ENCODE measurements around the gene OSBPL5. TPM values are rescaled to one million over a fixed set of nuclear protein-coding genes. Genes with fewer than 3 reads are reported as not detected.

Gene OSBPL5
- total RNA-seq, 2 donors from 2014 or later, result 34.0 to 69.5 TPM

DNA sequence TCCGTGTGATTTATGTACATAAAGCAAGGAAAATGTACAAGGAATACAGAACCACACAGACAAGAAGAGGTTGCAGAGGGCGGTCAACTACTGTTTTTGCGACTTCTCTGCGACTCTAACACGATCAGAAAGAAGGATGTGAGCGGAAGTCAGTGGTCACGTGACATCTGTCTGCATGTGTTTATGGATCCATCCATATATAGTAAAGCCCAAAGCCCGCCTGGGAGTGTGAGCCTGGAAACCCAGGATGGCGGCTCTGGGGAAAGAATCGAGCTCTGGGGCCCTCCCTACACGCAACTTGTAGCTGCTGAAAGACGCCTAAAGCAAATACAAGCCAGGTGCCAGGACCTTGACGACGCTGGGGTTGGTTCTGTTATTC, 8.8 kb downstream of the OSBPL5 start:
- Histone ChIP-seq H3K9me3 (no peaks in the 10 kb centered on the region), H3K9ac (ENCODE audit: low read depth in 2 of 2, low read length in 2 of 2) (peak overlapping the region; percentile 19 to 50), H3K36me3 (no peaks in the 10 kb centered on the region), H3K27ac (peak overlapping the region; percentile 40), H3K4me1 (peaks cover 17% of the 10 kb centered on the region), H3K27me3 (no peaks in the 10 kb centered on the region), H3K4me3 (no peak overlapping the region)
- TF ChIP-seq CTCF (IDR thresholded peaks at IDR 0.05), result no peak
- no peak for DNase-seq
- intact Hi-C loops (cut with DNase I), result no loop called here

DNA sequence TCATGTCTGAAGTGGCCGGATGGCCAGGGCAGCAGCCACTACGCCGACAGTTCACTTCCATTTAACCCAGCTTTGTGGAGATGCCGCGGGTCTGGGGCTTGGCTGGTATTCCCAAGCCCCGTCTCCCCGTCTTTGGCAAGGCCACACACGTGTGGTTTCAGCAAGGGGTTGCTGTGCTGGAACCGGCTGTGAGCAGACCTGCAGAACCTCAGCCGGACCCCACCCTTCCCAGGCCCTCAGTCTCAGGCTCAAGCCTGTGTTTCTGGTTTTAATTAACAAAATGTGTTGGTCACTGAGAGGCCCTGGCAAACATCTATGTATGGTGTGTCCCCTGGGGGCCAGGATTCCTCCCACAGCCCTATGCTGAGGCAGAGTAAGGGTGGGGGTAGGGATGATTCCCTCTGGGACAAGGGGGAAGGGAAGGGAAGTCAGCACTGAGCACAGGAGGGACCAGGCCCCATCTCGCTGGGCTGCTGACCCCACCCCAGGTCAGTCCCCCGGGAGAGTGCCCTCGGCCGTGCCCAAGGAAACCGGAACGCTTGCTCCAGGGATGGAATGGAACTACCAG, 9.3 kb downstream of the OSBPL5 start:
- H3K4me3 ChIP-seq, result no peak overlapping the region
- H3K4me1 ChIP-seq, result peaks cover 17% of the 10 kb centered on the region
- no peak for DNase-seq
- TF ChIP-seq CTCF (IDR thresholded peaks at IDR 0.05), result no peak
- H3K27me3 ChIP-seq, result no peaks in the 10 kb centered on the region
- H3K36me3 ChIP-seq, result no peaks in the 10 kb centered on the region
- no peaks in the 10 kb centered on the region for H3K9me3 ChIP-seq
- H3K27ac ChIP-seq, result peak overlapping the region; percentile 40
- intact Hi-C loops (cut with DNase I), result no loop called here
- peak overlapping the region; percentile 19 to 50 for H3K9ac ChIP-seq (ENCODE audit: low read depth in 2 of 2, low read length in 2 of 2)

DNA sequence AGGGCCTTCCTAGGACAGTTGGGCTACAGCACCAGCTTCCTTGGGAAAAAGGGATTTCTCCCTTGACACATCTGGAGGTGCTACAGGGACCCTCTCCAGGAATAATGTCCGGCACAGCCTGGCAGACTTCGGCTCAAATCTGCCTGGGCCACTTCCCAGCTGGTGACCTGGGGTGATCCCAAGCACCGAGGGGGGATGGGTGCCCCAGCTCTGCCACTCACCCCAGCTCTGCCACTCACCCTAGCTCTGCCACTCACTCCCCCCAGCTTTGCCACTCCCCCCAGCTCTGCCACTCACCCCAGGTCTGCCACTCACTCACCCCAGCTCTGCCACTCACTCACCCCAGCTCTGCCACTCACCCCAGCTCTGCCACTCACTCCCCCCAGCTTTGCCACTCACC, 9.9 kb downstream of the OSBPL5 start:
- Histone ChIP-seq H3K27me3 (no peaks in the 10 kb centered on the region), H3K4me1 (peaks cover 17% of the 10 kb centered on the region), H3K9ac (ENCODE audit: low read depth in 2 of 2, low read length in 2 of 2) (no peak overlapping the region), H3K36me3 (no peaks in the 10 kb centered on the region), H3K4me3 (no peak overlapping the region), H3K9me3 (no peaks in the 10 kb centered on the region), H3K27ac (no peak overlapping the region)
- no peak for TF ChIP-seq CTCF (IDR thresholded peaks at IDR 0.05)
- DNase-seq, result no peak
- intact Hi-C loops (cut with DNase I), result no loop called here

DNA sequence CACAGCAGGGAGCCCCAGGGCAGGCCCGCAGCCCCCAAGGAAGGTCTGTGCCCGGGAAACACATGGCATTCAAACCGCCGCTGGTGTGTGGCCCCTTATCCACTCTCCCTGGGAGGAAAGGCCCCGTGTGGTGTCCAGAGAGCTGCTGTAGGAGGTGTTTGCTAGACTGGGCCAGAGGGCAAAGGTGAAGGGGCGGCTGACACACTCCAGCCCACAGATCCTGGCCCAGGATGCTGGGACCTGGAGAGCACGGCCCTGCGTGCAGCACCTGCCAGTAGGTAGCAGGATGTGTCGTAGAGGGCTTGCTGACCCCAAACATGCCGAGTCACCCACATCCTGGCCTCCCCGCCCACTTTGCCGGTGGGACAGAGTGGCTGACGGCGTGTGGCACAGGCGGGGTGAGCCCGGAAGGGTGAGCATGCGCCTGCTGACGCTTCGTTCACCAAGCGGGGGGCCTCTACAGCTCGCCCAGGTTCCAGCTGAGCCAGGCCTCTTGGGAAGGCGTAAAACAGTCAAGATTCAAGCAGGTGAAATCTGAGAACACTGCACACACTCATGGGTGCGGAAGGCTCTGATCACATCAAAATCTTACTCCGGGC, 11.0 kb downstream of the OSBPL5 start:
- Histone ChIP-seq H3K4me1 (peaks cover 12% of the 10 kb centered on the region), H3K36me3 (no peaks in the 10 kb centered on the region), H3K27me3 (no peaks in the 10 kb centered on the region), H3K9me3 (no peaks in the 10 kb centered on the region), H3K4me3 (no peak overlapping the region), H3K27ac (peak overlapping the region; percentile 31), H3K9ac (ENCODE audit: low read depth in 2 of 2, low read length in 2 of 2) (peak overlapping the region in 1 of 2 donors; percentile 35)
- no peak for TF ChIP-seq CTCF (IDR thresholded peaks at IDR 0.05)
- intact Hi-C loops (cut with DNase I), result no loop called here
- DNase-seq, result no peak

- no peaks in the 10 kb centered on the region for H3K36me3 ChIP-seq
- no peaks in the 10 kb centered on the region for H3K9me3 ChIP-seq
- H3K27me3 ChIP-seq, result no peaks in the 10 kb centered on the region
- no peak overlapping the region for H3K4me3 ChIP-seq
- DNase-seq, result no peak
- H3K4me1 ChIP-seq, result peaks cover 17% of the 10 kb centered on the region
- H3K9ac ChIP-seq (ENCODE audit: low read depth in 2 of 2, low read length in 2 of 2), result peak overlapping the region; percentile 24 to 40
- H3K27ac ChIP-seq, result peak overlapping the region; percentile 31
- no peak for TF ChIP-seq CTCF (IDR thresholded peaks at IDR 0.05)
- intact Hi-C loops (cut with DNase I), result no loop called here
Measured at GRCh38 chr11:3153291-3153861, 11.7 kb downstream of the OSBPL5 start.

Measured in colonic mucosa (tissue), 4 donors.